ENCODE results near the gene TTLL9.

TTLL9 gene

GRCh38 chr20:31869942-31870725 lies at the start of gene TTLL9, which contains the start of gene DUSP15:
Gene TTLL9 (plus strand): TSS chr20:31870634. CDS start chr20:31871127, 493 bp downstream.
Gene DUSP15 (minus strand): TSS chr20:31870527. CDS start chr20:31870337, 190 bp downstream.
- no peak for DNase-seq (ENCODE audit: low read depth)
- H3K4me3 ChIP-seq (ENCODE audit: low read length): peak within 1 kb of the TSS; percentile 27
- TF ChIP-seq CTCF (IDR thresholded peaks at IDR 0.05; ENCODE audit: insufficient read depth, low read depth, low read length, missing control alignments): no peak

- DNase-seq (ENCODE audit: low read depth): no peak
- no peak overlapping the region for H3K4me3 ChIP-seq (ENCODE audit: low read length)
- TF ChIP-seq CTCF (IDR thresholded peaks at IDR 0.05; ENCODE audit: insufficient read depth, low read depth, low read length, missing control alignments): no peak
These were observed 49.0 kb upstream of the TTLL9 start for GRCh38 chr20:31821427-31821826.

GRCh38 chr20:31822421-31823330 lies 47.8 kb upstream of the TTLL9 start:
- peak; percentile 54 for DNase-seq (ENCODE audit: low read depth)
- peak; percentile 91 for TF ChIP-seq CTCF (IDR thresholded peaks at IDR 0.05; ENCODE audit: insufficient read depth, low read depth, low read length, missing control alignments)
- H3K4me3 ChIP-seq (ENCODE audit: low read length): no peak overlapping the region

- TF ChIP-seq CTCF (IDR thresholded peaks at IDR 0.05; ENCODE audit: insufficient read depth, low read depth, low read length, missing control alignments): no peak
- H3K4me3 ChIP-seq (ENCODE audit: low read length): no peak overlapping the region
- no peak for DNase-seq (ENCODE audit: low read depth)
These were observed 46.9 kb upstream of the TTLL9 start for GRCh38 chr20:31823360-31824124.

GRCh38 chr20:31824125-31824485 lies 46.3 kb upstream of the TTLL9 start:
- no peak for TF ChIP-seq CTCF (IDR thresholded peaks at IDR 0.05; ENCODE audit: insufficient read depth, low read depth, low read length, missing control alignments)
- no peak overlapping the region for H3K4me3 ChIP-seq (ENCODE audit: low read length)
- DNase-seq (ENCODE audit: low read depth): no peak

- H3K4me3 ChIP-seq (ENCODE audit: low read length): no peak overlapping the region
- no peak for TF ChIP-seq CTCF (IDR thresholded peaks at IDR 0.05; ENCODE audit: insufficient read depth, low read depth, low read length, missing control alignments)
- DNase-seq (ENCODE audit: low read depth): no peak
These were observed 45.7 kb upstream of the TTLL9 start for GRCh38 chr20:31824554-31825313.
